A549 (cell line): ENCODE measurements around the gene FOXN4. TPM values are rescaled to one million over a fixed set of nuclear protein-coding genes. Genes with fewer than 3 reads are reported as not detected.

Experiments used
- ATAC-seq, 2 experiments: fragments of 200-7000 bp in 1 of 2; fragments of >200 bp in 1 of 2; cut with Nextera tagmentation in 1 of 2; cut with Tn5 transposase in 1 of 2; 3 replicates each; pipeline versions ENCODE4 v1.8.0 to v1.9.1; 2018 to 2020; ENCODE audit warnings: mild to moderate bottlenecking in 1 of 2, moderate library complexity in 1 of 2
- CTCF ChIA-PET: fragments of 300-600 bp; sonication (Branson Sonifier 250); formaldehyde crosslinking; extraction: SDS; loops from one replicate; lab custom pipeline; 2021; ENCODE audit warnings: antibody characterized with exemption, inconsistent platforms; lab: Yijun Ruan, JAX
- POLR2A ChIA-PET: fragments of 350-600 bp; formaldehyde crosslinking; extraction: SDS; loops from one replicate; lab custom pipeline; 2021; ENCODE audit warnings: antibody characterized with exemption, inconsistent platforms; lab: Yijun Ruan, JAX
- DNase-seq, 2 experiments: peaks; one replicate each; pipeline versions ENCODE4 v3.0.0 to v3.0.0-alpha.2; 2011 to 2016; ENCODE audit warnings: low read depth in 1 of 2, low spot score in 1 of 2
- FAIRE-seq: peaks from 2 replicates; lab custom pipeline; 2011; peaks lifted over from hg19 to GRCh38; lab: Jason Lieb, UNC
- H3K27ac ChIP-seq, 2 experiments: fragments of >200 bp; sonication (Bioruptor Twin); formaldehyde crosslinking; 3 replicates each; pipeline ENCODE4 v1.5.1; 2016 to 2017
- H3K4me1 ChIP-seq: fragments of >200 bp; sonication (Bioruptor Twin); formaldehyde crosslinking; 3 replicates; pipeline ENCODE4 v1.6.1; 2016
- H3K4me2 ChIP-seq: fragments of >200 bp; sonication (Bioruptor Twin); formaldehyde crosslinking; 3 replicates; pipeline ENCODE4 v1.6.1; 2016
- H3K4me3 ChIP-seq: fragments of >200 bp; sonication (Bioruptor Twin); formaldehyde crosslinking; 3 replicates; pipeline ENCODE4 v1.5.1; 2016
- H3K9me3 ChIP-seq: fragments of >200 bp; sonication (Bioruptor Twin); formaldehyde crosslinking; 3 replicates; pipeline ENCODE4 v1.6.1; 2016
- BCL3 ChIP-seq: fragments of >200 bp; sonication (Bioruptor Twin); formaldehyde crosslinking; IDR thresholded peaks from 3 replicates; pipeline ENCODE4 v1.6.1; 2016
- BHLHE40 ChIP-seq: IDR thresholded peaks from 2 replicates; pipeline ENCODE4 v1.6.1; 2012; ENCODE audit warnings: low read depth, low read length, inconsistent platforms
- CBX8 ChIP-seq: fragments of 200-600 bp; sonication (generic); IDR thresholded peaks from 2 replicates; pipeline ENCODE4 v1.6.1; 2016
- CEBPB ChIP-seq, 2 experiments: fragments of >200 bp in 1 of 2; sonication (Bioruptor Twin) in 1 of 2; formaldehyde crosslinking in 1 of 2; IDR thresholded peaks; 2 replicates each; pipeline ENCODE4 v1.6.1; 2012 to 2016
- CHD2 ChIP-seq: fragments of 150-350 bp; IDR thresholded peaks from 2 replicates; pipeline ENCODE4 v1.6.1; 2014; ENCODE audit warnings: low read length; ENCODE audit not compliant: partially characterized antibody
- CHD4 ChIP-seq: fragments of 200-600 bp; sonication (generic); IDR thresholded peaks from 2 replicates; pipeline ENCODE4 v1.6.1; 2016; ENCODE audit warnings: antibody characterized with exemption, mild to moderate bottlenecking, borderline replicate concordance
- E2F6 ChIP-seq: IDR thresholded peaks from 2 replicates; pipeline ENCODE4 v1.6.1; 2012; ENCODE audit warnings: low read depth, borderline replicate concordance
- EP300 ChIP-seq, 2 experiments: fragments of >200 bp; sonication (Bioruptor Twin); formaldehyde crosslinking; IDR thresholded peaks; 2 replicates in 1 of 2; 3 replicates in 1 of 2; pipeline ENCODE4 v1.6.1; 2016 to 2017
- FOSB ChIP-seq: fragments of 250-450 bp; sonication (Bioruptor Pico); IDR thresholded peaks from 2 replicates; pipeline ENCODE4 v1.5.0; 2020; ENCODE audit warnings: mild to moderate bottlenecking, moderate library complexity
- GATA3 ChIP-seq: IDR thresholded peaks from 2 replicates; pipeline ENCODE4 v1.6.1; 2012; ENCODE audit warnings: borderline replicate concordance
- HOXA7 ChIP-seq: fragments of 250-450 bp; sonication (Bioruptor Pico); IDR thresholded peaks from 2 replicates; pipeline ENCODE4 v1.5.0; 2020; ENCODE audit warnings: mild to moderate bottlenecking, moderate library complexity
- HOXB5 ChIP-seq: fragments of 250-450 bp; sonication (Bioruptor Pico); IDR thresholded peaks from 2 replicates; pipeline ENCODE4 v1.5.0; 2020; ENCODE audit warnings: mild to moderate bottlenecking, moderate library complexity
- JUN ChIP-seq, 2 experiments: fragments of >200 bp; sonication (Bioruptor Twin); formaldehyde crosslinking; IDR thresholded peaks; 2 replicates in 1 of 2; 3 replicates in 1 of 2; pipeline ENCODE4 v1.6.1; 2016 to 2017
- JUNB ChIP-seq: fragments of >200 bp; sonication (Bioruptor Twin); formaldehyde crosslinking; IDR thresholded peaks from 2 replicates; pipeline ENCODE4 v1.6.1; 2016
- KDM1A ChIP-seq: fragments of 200-600 bp; sonication (generic); IDR thresholded peaks from 2 replicates; pipeline ENCODE4 v1.6.1; 2016; ENCODE audit warnings: low read depth, mild to moderate bottlenecking
- KDM5A ChIP-seq: fragments of 200-600 bp; sonication (generic); IDR thresholded peaks from 2 replicates; pipeline ENCODE4 v1.6.1; 2016; ENCODE audit warnings: antibody characterized with exemption, mild to moderate bottlenecking
- MAFK ChIP-seq: fragments of 450-650 bp; IDR thresholded peaks from 2 replicates; pipeline ENCODE4 v1.6.1; 2014; ENCODE audit not compliant: partially characterized antibody
- NFE2L2 ChIP-seq: fragments of 150-350 bp; conservative IDR thresholded peaks from 2 replicates; pipeline ENCODE4 v1.6.1; 2014; ENCODE audit warnings: low read length
- POLR2AphosphoS2 ChIP-seq: conservative IDR thresholded peaks from 2 replicates; pipeline ENCODE4 v1.6.1; 2012; ENCODE audit warnings: low read length, improper control_type of control experiment, inconsistent platforms
- RAD21 ChIP-seq, 2 experiments: fragments of >200 bp in 1 of 2; sonication (Bioruptor Twin) in 1 of 2; formaldehyde crosslinking in 1 of 2; IDR thresholded peaks in 1 of 2; conservative IDR thresholded peaks in 1 of 2; 2 replicates in 1 of 2; 3 replicates in 1 of 2; pipeline ENCODE4 v1.6.1; 2012 to 2018; ENCODE audit warnings: inconsistent platforms in 1 of 2
- RARB ChIP-seq: fragments of 250-450 bp; sonication (Bioruptor Pico); IDR thresholded peaks from 2 replicates; pipeline ENCODE4 v1.8.0; 2021; ENCODE audit warnings: mild to moderate bottlenecking, moderate library complexity
- RFX5 ChIP-seq: fragments of 450-650 bp; IDR thresholded peaks from 2 replicates; pipeline ENCODE4 v1.7.1; 2014; ENCODE audit warnings: antibody characterized with exemption, mild to moderate bottlenecking, moderate library complexity
- SMC3 ChIP-seq: fragments of >200 bp; sonication (Bioruptor Twin); formaldehyde crosslinking; IDR thresholded peaks from 3 replicates; pipeline ENCODE4 v1.6.1; 2018; ENCODE audit warnings: inconsistent platforms
- ZFP36 ChIP-seq: fragments of 450-650 bp; IDR thresholded peaks from 2 replicates; pipeline ENCODE4 v1.6.1; 2014; ENCODE audit warnings: borderline replicate concordance; ENCODE audit not compliant: partially characterized antibody
- ZNF302 ChIP-seq: fragments of 250-450 bp; sonication (Bioruptor Pico); IDR thresholded peaks from 2 replicates; pipeline ENCODE4 v1.9.0; 2021; ENCODE audit warnings: inconsistent platforms, mild to moderate bottlenecking, moderate library complexity
- WGBS: methylation state at CpG from one replicate; pipeline ENCODE4 v1.1.6; 2017; ENCODE audit errors: missing lambda C conversion rate; 5-methylcytosine and 5-hydroxymethylcytosine counted together
- polyA plus RNA-seq, 4 experiments: library from polyadenylated mRNA; depleted of rRNA in 3 of 4; stranded (reverse); fragments of >200 nt; fragmentation: RNase III in 1 of 4; extraction: RNeasy Plus Mini Kit Qiagen cat#74134 plus additional on column Dnase treatment in 1 of 4; gene quantifications; 2 replicates in 3 of 4; 3 replicates in 1 of 4; pipeline ENCODE4 v1.2.3, GENCODE V29; 2011 to 2017
- TF ChIP-seq, protein P1 (sequence below): fragments of >200 bp; sonication (Bioruptor Twin); formaldehyde crosslinking; IDR thresholded peaks from 2 replicates; pipeline ENCODE4 v1.6.1; 2016
- TF ChIP-seq, protein P2 (sequence below): fragments of 250-450 bp; sonication (Bioruptor Pico); IDR thresholded peaks from 2 replicates; pipeline ENCODE4 v1.5.0; 2020; ENCODE audit warnings: low read depth, mild to moderate bottlenecking, moderate library complexity

Gene FOXN4
- polyA plus RNA-seq, 2 of the 4 experiments (the other 2 are of a cell fraction) = 0.05 TPM; not detected in 1

DNA sequence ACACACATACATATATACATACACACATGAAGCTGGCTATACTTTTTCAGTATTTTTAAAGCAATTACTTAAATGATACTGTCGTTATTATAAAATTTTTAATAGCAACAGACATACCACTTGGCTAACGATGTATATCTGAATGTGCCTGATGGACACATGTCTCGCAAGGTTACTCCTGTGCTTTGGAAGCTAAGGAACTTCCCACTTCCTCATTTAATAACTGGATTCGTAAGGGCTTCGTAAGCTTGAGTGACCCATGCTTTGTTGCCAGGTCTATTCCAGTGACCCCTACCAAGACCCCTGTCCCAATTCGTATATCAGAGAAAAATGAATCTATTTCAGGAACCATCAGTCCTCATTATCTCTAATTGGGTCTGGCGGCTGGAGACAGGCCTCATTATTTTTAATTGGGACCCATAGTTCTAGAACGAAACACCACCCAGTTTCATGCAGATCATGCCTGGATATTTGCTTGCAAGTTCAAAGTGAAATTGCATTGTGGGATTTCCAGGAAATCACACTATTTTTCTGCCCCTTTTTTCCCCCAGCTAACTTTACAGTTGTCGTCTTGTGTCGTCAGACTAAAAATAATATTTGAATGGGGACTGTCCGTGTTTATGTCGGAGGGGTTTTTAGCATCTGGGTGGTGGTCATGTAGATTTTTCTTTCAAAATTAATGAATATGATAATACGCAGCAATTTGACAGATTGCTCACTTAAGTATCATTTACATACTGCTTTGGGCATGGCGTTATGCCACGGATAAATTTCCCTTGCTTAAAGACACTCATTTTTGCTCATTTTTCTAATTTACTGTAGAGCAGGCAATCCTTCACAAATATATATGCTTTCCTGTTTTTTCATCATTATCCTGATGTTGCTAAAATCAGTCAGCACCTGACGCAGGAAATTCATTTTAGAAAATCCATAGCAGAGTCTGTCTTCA lies 21.5 kb upstream of the FOXN4 start:
- no peak overlapping the region for H3K27ac ChIP-seq
- no peak for ATAC-seq
- ChIA-PET CTCF (interaction anchor here (0.7 to 1.9 kb wide), 5 partner anchors 29 to 100 kb away, joined by 3 to 6 read pairs (median 3); no protein-coding TSS in a partner anchor), POLR2A (no interaction called here)
- DNase-seq = no peak
- H3K4me3 ChIP-seq = no peak overlapping the region
- 82% methylated on average over 16 of the region's 16 CpGs for WGBS
- TF ChIP-seq GATA3 (no peak), ZNF302 (CRISPR knock-in tag) (no peak), BCL3 (no peak), CHD4 (no peak), MAFK (no peak), FOSB (no peak), KDM1A (no peak), EP300 (IDR thresholded peaks at IDR 0.05) (no peak), SMC3 (no peak), POLR2AphosphoS2 (no peak), CEBPB (IDR thresholded peaks at IDR 0.05) (no peak), JUN (IDR thresholded peaks at IDR 0.05) (no peak), RAD21 (conservative IDR thresholded peaks at IDR 0.05 in 1 of 2, IDR thresholded peaks at IDR 0.05 in 1 of 2) (no peak), JUNB (no peak), ZFP36 (no peak), CBX8 (no peak), RFX5 (no peak), KDM5A (no peak)
- TF ChIP-seq, protein P1, sequence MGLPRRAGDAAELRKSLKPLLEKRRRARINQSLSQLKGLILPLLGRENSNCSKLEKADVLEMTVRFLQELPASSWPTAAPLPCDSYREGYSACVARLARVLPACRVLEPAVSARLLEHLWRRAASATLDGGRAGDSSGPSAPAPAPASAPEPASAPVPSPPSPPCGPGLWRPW = no peak
- FAIRE-seq = no peak
- H3K4me1 ChIP-seq = no peaks in the 10 kb centered on the region
- H3K4me2 ChIP-seq = no peak overlapping the region
- no peaks in the 10 kb centered on the region for H3K9me3 ChIP-seq

DNA sequence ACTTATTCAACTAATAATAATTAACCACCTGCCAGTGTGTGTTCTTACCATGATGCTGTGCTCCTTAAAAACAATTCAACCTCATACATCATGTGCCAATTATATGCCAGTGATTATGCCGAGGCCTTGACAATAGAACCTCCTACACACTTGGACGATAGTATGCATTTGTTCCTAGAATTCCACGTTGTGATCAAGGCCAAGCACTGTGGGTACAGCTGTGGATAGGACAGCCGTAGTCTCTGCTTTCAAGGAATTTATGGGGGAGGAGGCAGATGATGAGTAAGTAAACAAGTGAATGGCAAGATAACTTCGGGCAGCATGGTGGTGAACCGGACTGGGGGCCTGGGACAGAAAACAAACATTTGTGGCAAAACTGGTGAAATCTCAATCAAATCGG lies 20.6 kb upstream of the FOXN4 start:
- Histone ChIP-seq H3K4me2 (no peak overlapping the region), H3K27ac (no peak overlapping the region), H3K9me3 (no peaks in the 10 kb centered on the region), H3K4me3 (no peak overlapping the region)
- ChIA-PET POLR2A (no interaction called here), CTCF (no interaction called here)
- ATAC-seq (no peak), FAIRE-seq (no peak)
- TF ChIP-seq, protein P2, sequence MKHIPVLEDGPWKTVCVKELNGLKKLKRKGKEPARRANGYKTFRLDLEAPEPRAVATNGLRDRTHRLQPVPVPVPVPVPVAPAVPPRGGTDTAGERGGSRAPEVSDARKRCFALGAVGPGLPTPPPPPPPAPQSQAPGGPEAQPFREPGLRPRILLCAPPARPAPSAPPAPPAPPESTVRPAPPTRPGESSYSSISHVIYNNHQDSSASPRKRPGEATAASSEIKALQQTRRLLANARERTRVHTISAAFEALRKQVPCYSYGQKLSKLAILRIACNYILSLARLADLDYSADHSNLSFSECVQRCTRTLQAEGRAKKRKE (CRISPR knock-in tag) = no peak
- TF ChIP-seq BHLHE40 (no peak), HOXB5 (CRISPR knock-in tag) (no peak), JUN (IDR thresholded peaks at IDR 0.05) (no peak), NFE2L2 (no peak), KDM5A (no peak), E2F6 (no peak), RARB (CRISPR knock-in tag) (no peak), POLR2AphosphoS2 (no peak), GATA3 (no peak), CHD4 (no peak), CHD2 (no peak), HOXA7 (CRISPR knock-in tag) (no peak)
- TF ChIP-seq, all 56 proteins: peak for 0
- no peak for DNase-seq
- H3K4me1 ChIP-seq = no peaks in the 10 kb centered on the region
- 53% methylated on average over 7 of the region's 7 CpGs for WGBS
